GM21737 (cell line): ENCODE measurements around the gene TLE3.

Source experiments
- ATAC-seq: cut with Tn5 transposase; IDR thresholded peaks from one replicate; pipeline ENCODE4 v1.9.1; 2021; ENCODE audit warnings: mild to moderate bottlenecking, moderate library complexity; ENCODE audit not compliant: unreplicated experiment

Gene TLE3

DNA sequence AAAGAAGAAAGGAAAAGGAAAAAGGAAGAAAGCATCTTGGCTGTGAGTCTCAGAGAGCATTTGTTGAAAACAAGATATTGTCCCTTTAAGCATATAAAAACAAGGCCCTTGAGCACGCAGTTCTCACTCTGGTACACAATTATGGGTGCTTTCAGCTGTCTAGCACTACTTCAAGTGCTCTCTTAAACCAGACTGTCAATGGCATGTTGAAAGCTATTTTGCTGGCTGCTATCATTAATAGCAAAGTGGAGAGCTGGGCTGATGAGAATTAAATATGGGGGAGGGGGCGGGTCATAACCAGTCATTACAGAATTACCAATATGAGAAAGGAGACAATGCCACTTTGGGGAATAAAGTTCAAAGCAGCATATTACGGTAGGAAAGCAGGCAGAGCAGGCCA, 9.3 kb downstream of the TLE3 start:
- no peak for ATAC-seq

DNA sequence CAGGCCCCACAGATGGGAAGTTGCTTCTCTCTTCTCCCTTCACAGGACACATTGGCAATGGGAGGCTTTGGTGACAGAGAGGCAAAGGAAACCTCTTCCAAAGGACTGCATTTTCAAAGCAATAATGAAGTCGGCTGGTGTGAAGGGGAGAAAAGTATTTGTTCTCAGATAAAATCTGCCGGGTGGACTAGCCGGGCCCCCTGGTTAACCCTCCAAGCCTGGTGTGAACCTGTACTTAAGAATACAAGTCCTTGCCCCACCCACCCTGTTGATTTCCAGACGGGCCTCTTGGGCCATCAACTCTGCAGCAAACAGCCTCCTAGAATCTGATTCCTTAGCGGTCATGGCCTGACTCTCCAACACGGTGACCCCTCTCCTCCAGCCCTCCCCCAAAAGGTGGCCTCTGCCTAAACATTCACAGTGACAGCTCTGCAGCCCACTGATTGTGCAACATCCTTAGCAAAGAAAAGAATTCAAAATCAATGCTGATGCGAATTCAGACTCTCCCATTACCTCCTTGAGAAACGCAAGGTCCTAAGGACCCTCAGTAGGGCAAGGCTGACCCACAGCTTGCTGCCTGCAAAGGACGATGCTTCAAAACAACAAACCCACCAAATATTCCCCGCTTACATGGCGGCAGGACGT, 9.9 kb downstream of the TLE3 start:
- ATAC-seq, result no peak

- no peak for ATAC-seq
Measured at GRCh38 chr15:70086636-70087035, 11.1 kb downstream of the TLE3 start.

GRCh38 chr15:70084461-70084860, 13.3 kb downstream of the TLE3 start:
- ATAC-seq, result no peak

GRCh38 chr15:70083946-70084345, 13.8 kb downstream of the TLE3 start:
- no peak for ATAC-seq

GRCh38 chr15:70083418-70083817, 14.3 kb downstream of the TLE3 start:
- no peak for ATAC-seq

- no peak for ATAC-seq
Measured at GRCh38 chr15:70082281-70082900, 15.3 kb downstream of the TLE3 start.

DNA sequence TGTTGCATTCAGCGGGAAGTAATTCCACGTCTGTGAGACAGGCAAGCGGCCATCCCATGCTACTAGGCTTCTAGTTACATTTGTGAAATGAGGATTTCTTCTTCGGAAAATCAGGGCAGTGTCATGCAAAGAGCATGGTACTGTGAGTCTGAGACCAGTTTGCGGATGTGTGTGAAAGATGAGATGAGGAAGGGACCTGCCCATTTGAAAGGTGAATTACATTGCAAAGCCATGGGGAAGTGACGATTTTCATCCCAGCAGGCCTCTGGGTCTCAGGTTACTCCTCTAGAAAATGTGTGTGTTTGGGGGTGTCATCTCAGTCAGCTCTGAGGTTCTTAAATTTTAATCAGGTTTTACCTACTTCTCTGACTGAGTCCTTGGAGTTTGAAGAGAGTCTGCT, 16.1 kb downstream of the TLE3 start:
- no peak for ATAC-seq

- ATAC-seq, result no peak
Measured at GRCh38 chr15:70080347-70080746, 17.4 kb downstream of the TLE3 start.

DNA sequence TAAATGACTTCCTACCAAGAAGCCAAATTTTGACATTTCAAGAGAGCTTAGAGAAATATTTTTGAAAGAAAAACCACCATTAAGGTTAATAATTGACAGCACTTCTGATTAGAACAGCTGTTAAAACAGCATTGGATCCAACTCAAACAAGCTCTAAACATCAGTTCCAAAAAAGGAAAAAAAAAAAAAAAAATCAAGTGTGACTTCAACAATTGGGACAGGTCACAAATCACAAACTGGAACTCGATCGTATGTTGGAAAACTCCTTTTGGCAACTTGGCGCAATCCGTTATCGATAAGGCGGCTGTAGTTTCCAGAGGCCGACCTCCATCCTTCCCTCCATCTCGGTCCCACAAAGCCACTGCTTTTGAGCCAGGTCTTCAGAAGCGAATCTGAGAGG, 17.8 kb downstream of the TLE3 start:
- ATAC-seq, result no peak

- no peak for ATAC-seq
Measured at GRCh38 chr15:70078578-70079417, 18.9 kb downstream of the TLE3 start.

- ATAC-seq, result no peak
Measured at GRCh38 chr15:70077188-70078147, 20.2 kb downstream of the TLE3 start.

GRCh38 chr15:70074380-70074779, 23.3 kb downstream of the TLE3 start:
- no peak for ATAC-seq

DNA sequence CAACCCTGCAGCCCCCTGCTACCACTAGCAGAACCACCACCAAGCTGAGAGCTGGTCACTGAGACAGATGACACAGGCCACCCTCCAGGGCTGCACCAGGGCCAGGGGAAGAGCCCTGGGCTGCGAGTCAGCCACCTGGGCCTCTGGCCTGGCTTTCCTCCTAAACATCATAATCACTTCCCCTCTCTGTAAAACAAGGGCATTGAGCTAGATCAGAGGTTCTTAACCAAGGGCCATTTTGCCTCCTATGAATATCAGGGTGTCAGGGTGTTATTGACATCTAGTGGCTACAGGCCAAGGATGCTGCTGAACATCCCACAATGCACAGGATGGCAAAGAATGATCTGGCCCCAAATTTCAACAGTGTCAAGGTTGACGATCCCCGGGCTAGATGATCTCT, 25.2 kb downstream of the TLE3 start:
- no peak for ATAC-seq

DNA sequence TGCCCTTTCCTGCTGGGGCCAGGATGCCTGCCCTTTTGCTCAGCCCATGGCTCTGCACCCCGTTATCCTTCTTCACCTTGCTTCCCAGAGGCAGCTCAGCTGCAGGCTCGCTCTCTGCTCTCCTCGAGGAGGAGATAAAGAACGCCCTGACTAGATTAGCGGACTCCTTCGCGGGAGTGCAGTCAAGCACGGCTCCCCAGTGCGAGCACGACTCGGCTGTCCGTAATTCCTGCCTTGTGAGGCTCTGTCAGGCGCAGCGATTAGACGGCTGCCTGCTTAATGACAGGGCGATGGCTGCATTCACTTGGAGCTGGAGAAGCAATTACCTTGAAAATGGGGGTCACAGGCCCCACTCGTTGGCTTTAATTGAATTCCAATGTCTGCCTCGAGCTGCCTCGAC, 25.9 kb downstream of the TLE3 start:
- ATAC-seq, result no peak

- ATAC-seq, result no peak
Measured at GRCh38 chr15:70069716-70070115, 28.0 kb downstream of the TLE3 start.

DNA sequence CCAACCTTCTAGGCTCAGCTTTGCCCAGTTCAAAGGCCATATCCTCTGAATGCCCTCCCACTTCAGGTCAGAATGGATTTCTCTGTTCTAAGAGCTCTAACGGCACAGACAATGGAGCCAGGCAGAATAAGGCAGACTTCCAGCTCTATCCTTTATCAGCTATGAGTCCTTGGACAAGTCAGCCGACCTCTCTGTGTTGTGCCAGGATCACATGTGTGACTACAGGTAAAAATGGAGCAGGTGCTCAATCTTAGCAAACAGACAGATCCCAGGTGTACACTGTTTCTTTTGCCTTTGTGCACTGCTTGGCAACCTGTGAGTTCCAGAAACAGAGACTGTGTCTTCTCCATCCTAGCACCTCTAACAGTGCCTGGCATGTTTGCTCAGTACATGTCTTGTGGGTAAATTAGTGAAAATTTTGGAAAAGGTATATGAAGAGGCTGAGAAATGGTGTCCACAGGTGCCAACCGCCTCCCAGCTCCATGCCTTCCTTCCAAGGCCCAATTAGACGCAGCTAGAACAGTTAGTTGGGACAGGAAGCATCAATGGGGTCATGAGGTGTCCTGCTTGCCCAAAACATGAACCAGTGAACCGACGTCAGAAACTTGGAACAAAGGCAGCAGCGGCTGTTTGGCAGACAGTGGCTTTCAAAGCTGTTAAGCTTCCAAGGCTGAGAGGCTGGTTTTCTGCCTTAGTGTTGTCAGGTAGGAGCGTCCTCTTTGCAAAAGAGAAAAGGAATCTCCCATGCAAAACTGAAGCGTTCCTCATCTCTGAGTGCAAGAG, 28.7 kb downstream of the TLE3 start:
- ATAC-seq, result no peak

- ATAC-seq, result no peak
Measured at GRCh38 chr15:70067681-70068080, 30.0 kb downstream of the TLE3 start.

- ATAC-seq, result no peak
Measured at GRCh38 chr15:70067011-70067410, 30.7 kb downstream of the TLE3 start.

DNA sequence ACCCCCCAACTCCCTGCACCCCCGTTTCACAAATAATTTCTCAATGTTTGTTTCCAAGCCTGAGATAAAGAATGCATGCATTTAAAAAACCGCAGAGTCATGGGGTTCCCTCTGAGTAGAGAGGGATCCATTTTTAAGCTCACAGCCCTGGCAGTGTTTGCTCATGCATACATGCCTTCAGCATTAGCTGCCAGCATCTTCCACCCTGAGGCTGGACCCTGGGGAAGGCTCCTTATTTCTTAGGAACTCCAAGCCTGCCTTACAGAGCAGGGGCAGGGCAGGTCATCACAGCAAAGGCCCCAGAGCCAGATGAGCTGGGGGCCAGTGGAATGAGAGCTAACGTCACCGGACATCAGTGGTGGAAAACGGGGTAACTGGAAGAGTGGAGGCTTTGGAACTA, 31.3 kb downstream of the TLE3 start:
- ATAC-seq, result no peak
